NT2/D1 (cell line): ENCODE results near the gene SNRPA1.

Experiments used
- SUZ12 ChIP-seq: IDR thresholded peaks from 2 replicates; pipeline ENCODE4 v1.6.1; 2011; ENCODE audit not compliant: insufficient read length, insufficient read depth; ENCODE audit errors: extremely low read depth
- YY1 ChIP-seq: IDR thresholded peaks from 2 replicates; pipeline ENCODE4 v1.6.1; 2011; ENCODE audit not compliant: insufficient read length, insufficient read depth
- ZNF274 ChIP-seq: IDR thresholded peaks from 2 replicates; pipeline ENCODE4 v1.6.1; 2011; ENCODE audit warnings: mild to moderate bottlenecking, low read depth, low read length

DNA sequence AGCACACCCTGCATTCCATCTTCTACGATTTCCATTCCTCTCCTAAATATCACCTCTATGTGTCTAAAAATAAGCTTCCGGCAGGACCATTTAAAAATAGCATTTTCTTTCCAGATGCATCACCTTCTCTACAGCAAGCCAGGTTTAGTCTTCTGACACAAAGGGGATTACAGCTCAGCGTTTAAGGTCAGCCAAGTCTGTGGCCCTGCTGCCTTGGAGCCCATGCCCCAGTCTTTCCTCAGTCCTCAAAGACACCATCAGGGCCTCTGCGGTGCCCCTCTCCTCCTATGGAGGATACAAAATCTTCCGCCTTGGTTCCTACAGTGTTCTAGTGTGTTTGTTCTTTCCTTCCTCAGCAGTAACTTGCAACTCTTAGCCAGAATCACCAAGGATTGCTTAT is 21.5 kb downstream of the SNRPA1 start:
- TF ChIP-seq ZNF274 (no peak), YY1 (no peak), SUZ12 (no peak)
